H4 (cell line): ENCODE results near the gene KAT6B. TPM values are rescaled to one million over a fixed set of nuclear protein-coding genes. Genes with fewer than 3 reads are reported as not detected.
"Not testable (repeated sequence)": the region's sequence is repeated elsewhere in the genome, so short reads cannot be mapped to it uniquely, and the experiment has no call there.

Source experiments
- DNase-seq: peaks from one replicate; pipeline ENCODE4 v3.0.0-alpha.2; 2015; ENCODE audit warnings: low spot score
- total RNA-seq: library from RNA; depleted of rRNA; stranded (reverse); fragments of >200 nt; shearing (Covaris generic); gene quantifications from 2 replicates; pipeline ENCODE4 v1.2.3, GENCODE V29; 2014

KAT6B gene
- total RNA-seq, 1 experiment from 2014 or later = 4.9 TPM

DNA sequence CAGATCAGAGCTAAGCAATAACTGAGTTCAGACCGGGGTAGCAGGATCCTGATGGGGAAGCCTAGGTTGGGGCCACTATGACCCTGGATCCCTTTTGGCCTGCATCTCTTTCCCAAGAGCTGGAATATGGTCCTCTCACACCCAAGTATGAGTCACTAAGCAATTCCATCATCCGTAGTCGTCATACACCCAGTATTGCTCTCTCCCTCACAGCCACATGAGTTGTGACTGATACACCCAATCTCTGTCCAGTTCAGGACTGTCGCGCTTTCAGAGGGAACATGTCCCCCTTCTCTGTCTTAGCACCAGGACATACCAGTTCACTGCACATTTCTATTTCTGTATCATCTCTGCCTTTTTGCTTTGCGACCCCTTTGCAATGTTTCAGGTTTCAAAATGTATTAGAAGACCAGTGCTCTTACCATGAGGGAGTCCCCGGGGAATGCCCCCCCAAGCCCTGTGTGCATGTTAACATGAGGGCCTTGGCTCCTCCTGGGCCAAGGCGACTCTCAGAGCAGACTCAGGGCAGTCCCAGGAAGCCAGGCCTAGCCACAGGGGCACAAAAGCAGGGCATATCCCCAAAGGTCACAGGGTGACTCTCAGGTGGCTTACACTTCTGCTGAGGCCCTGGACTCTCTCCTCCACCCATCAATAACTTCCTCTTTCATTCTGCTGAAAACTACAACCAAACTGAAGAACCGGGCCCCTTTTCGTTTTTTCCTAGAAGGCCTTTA, 209.7 kb downstream of the KAT6B start:
- DNase-seq = no peak

DNA sequence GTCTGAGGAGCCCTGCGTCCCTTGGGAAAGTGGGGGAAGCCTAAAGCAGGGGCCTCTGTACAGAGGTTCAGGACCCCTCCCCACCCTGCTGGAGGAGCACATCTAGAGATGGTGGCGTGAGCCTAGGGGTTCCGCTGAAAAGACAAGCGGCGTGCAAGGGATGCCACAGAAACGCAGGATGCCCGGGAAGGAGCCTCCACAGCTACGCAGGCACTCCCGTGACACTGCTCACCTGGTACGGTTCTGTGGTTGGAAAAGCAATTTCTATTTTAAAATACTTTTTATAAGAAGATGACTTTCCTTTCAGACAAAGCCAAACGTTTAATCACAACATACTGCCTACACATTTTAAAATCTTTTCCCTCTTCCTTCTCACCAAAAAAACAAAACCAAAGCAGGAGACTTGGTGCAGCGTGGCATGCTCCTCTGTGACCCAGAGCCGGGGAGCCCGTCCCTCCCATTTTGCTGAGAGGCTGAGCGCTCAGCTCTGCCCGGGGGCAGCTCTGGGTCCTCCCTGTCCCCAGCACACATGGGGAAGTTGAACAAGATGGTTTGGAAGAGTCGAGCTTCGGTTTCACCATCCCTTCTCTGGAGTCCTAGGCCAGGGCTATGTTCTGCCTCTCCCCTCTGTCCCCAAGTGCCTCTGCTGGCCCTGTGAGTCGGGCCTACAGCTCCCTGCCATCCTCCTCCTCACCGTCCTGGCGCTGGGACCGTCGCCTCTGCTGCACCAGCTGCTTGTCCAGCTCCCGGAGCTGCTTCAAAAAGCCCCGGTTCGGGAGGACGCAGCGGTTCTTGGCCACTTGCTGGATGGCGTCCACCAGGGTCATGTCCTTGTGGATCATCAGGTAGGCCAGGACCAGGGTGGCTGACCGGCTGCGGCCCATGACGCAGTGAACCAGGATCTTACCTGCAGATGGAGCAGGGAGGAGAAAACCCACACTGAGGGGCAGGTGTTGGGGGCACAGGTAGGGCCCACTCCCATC, 211.1 kb downstream of the KAT6B start:
- DNase-seq = no peak

DNA sequence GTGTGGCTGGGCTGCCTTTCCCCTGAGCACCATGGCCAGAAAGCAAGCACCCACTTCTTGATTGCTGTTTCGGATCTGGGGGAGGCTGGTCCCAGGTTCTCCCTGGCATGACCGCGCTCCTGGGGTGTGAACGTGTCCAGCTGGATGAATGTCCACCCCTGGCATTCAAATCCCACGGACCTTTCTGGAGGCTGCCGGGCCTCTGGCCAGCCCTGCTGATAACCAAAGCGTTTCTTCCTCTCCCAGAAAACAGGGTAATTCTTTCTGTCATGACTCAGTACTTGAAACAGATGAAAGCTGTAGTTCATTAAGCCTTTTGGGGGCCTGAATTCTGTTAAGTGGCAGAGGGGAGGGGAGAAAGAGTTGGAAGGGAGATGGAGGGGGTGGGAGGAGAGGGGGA, 211.9 kb downstream of the KAT6B start:
- DNase-seq = no peak

DNA sequence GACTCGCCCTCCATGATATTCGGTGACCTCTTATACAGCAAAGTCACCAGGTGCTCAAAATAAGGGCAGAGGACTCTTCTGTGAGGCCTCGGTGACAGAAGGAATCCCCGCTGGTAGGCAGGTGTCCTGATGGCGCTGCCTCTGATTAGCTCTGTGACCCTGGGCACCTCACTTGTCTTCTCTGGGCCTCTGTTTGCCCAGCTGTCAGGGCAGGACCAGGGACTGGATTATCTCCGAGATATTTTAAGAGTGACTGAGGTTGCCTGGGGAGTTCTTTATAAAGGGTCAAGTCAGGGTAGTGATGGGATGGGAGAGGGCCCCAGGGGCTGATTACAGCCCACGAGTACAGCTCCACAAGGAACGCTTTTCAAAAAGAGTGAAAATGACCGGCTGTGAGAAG, 214.2 kb downstream of the KAT6B start:
- no peak for DNase-seq

DNA sequence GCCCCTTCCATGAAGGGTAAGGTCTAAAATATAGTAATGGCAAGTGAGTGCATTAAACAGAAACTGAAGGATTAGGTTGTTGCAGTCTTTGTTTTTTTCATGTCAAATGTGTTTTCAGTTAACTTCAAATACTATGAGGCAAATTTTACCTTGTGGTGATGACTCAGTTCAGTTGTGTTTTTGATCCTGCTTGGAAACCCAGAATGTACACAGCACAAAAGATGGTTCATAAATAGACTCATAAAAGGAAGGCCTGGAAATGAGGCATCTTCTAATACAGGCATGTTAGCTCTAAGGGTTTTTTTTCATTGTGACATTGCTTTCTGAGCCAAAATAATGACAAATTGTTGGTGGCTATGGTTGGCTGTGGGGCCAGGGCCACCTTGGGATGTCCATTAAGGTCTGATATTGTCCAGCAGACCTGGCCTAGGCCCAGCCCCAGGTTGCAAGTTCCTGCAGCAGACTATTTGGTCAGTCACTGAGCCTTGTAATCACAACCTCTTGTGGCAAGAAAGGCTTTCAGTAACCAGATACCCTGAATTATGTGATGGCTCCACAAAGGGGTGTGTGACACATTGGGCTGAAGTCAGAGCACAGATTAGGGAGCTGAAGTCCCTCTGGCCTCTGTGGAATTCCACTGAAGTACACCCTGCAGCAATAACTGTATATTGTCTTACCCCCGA, 216.0 kb downstream of the KAT6B start:
- no peak for DNase-seq

DNA sequence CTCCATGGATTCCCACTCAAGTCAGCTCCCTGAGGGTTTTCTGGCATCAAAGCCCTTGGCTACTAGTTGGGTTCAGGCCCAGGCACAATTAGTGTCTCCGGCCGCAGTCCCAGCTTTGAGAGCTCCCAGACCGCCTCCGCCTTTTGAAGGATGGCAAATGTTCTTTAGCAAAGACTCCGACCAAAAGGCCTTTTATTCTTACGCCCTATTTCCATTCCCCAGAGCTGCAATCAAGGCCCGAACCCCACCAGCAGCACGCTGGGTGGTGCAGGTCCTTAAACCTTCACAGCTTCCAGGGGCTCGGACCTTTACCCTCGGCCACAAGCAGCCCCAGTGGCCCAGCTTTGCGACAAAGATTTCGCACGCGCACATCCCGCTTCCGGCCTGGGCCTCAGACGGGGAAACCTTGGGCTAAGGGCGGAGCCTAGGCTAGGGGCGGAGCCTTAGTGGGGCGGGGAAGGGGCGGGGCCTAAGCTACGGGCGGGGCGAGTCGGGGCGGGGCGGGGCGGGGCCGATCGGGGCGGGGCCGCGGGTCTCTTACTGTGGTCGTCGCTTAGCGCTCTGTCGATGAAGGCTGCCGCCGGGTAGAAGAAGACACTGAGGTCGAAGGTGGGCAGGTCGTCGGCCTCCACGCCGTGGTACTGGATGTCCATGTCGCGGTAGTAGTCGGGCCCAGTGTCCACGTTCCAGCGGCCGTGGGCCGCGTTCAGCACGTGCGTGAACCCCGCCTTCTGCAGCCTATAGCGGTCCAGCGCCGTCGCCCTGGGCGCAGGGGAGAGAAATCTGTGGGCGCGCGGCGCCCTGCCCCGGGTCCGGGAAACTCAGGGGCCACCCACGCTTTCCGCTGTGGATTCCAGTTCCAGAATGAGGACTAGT, 217.1 kb downstream of the KAT6B start:
- no peak for DNase-seq

DNA sequence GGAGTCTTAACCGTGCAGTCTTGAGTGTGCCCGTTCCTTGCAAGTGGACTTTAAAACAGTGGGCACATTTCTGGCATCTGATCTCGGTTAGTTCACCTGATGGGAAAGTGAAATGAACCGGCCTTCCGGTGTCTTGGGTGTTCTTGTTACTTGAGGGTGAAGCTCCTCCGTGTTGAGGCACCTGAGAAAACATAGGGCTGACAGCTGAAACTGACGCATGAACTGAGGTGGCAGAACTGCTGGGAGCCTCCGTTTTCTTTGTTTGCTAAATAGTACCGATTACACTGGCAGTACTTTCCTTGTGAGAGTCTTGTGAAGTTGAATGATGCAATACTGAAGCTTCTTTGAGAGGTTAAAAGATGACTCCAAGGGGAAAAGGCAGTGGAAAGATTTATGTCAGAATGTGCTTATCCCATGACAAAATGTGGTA, 222.3 kb downstream of the KAT6B start:
- DNase-seq = no peak

DNA sequence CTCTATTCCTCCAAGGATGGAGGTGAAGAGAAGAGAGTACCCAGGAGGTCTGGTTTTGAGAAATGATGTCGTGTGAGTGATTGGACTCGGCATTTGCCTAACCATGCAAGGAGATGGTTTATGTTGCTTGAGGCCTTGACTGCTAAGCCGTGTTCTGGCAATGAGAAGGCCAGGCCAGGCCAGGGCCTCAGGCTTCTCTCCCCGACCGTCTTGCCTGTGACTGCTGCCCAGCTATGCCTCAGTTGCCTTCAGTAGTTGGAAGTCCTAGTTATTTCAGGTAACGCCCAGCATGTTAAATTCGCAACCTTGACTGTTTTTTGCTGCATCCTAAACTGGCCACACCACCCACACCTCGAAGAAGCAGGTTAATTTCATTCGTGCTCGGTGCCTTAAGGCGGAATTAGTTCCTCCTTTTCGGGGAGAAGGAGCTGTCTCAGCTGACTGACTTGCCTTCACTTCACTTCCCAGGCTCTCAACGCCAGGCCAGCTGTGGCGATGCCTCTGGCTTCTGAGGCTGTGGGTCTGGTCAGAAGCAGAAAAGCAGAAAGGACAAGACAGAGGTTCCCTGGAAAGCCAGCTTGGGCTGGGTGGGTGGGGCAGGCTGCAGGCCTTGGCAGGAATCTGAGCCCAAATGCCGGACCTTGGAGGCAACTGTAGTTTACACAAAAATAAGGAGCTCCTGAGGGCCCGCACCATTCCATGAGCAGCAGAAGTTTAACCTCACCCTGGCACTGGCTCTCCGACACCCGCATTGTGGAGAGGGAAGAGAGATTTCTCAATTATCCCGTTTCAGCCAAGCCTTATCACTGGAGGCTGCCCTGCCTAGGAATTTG, 223.1 kb downstream of the KAT6B start:
- DNase-seq = no peak

DNA sequence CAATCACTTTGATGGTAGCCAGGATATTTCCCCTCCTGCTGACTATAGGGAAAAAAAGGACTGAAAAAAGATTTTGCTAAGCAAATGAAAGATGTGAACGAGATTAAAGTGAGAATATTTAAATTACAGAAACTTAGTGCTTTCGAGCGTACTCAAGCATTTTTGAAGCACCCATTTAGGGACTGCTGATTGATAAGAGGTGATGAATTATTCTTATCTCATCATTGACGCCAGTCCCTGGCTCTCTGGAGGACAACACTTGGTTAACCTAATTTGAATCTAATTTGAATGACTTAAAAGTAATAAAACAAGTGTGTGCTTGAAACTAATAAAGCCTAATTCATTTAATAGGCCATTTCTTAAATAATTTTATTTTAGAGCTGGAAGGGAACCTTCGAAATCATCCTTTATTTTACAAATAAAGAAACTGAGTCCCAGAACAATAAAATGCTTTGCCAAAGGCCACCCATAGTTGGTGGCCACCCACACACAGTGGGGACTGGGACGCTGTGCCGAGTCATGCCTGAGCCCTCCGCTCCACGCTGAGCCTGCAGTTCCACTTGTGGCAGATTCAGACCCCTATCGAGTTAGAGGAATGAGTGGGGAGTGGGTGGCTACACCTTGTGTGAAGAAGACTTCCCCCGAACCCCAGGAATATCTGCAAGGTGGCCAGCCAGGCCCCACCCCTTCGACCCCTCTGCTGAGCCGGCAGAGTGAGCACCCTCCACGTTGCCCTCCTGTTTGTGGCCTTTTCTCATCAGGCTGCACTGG, 223.9 kb downstream of the KAT6B start:
- DNase-seq = no peak

DNA sequence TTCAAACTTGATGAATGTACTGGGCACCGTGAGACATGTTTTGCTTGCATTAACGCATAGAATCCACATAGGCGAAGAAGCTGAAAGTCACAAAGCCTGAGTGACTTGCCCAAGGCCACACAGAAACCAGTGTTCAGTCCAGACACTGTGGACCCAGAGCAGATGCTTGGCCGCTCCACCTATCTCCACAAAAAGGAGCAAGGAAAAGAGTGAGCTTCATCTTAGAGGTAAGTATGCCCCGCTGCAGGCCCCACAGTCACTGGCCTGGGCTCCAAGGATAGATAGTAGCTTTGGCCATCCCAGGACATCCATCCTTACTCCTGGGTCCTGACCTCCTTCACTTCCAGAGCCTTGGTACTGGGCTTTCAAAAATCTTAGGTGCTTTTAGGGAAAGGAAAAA, 224.9 kb downstream of the KAT6B start:
- DNase-seq = no peak

DNA sequence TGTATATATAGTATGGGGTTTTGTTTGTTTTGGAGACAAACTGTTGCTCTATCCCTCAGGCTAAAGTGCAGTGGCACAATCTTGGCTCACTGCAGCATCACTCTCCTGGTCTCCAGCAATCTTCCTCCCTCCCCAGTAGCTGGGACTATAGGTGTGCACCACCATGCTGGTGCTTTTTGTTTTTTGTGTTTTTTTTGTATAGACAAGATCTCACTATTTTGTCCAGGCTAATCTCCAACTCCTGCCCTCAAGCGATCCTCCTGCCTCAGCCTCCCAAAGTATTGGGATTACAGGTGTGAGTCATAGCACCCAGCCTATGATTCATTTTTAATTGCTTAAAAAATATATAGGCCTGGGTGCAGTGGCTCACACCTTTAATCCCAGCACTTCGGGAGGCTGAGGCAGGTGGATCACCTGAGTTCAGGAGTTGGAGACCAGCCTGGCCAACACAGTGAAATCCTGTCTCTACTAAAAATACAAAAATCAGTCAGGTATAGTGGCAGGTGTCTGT, 229.6 kb downstream of the KAT6B start:
- not testable (repeated sequence) for DNase-seq

DNA sequence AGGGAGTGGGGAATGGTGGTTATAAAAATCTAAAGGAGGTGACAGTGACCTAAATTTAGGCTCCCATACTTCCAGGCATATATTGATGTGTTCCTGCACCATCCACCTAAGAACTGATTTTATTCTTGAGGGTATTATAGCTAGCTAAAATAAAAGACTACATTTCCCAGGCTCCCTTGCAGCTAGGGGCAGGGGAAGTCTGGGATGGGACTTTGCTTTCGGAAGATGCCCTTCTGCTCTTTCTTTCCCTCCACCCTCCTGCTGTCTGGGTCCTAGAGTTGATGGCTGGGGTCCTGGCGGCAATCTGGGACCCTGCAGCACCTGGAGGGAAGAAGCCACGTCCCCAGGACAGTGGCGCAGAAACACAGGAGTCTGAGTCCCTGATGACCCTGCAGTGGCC, 231.3 kb downstream of the KAT6B start:
- DNase-seq = no peak

DNA sequence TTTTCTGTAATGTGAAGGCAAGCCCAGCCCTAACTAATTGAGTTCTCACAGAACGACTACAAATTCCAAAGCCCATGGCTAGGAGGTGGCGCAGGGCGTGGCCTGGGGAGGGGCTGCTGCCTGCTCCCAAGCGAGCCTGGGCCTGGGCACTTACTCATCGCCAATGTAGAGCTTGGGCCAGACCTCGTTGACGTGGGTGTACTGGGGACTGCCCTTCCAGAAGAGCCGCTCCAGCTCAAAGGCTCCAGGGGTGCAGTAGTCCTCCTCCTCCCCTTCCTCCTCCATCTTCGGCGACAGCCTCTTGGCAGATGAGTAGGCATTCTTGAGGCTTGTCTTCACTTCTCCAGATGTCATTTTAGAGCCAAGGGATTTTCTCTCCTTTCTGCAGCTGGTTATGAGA, 231.8 kb downstream of the KAT6B start:
- no peak for DNase-seq

DNA sequence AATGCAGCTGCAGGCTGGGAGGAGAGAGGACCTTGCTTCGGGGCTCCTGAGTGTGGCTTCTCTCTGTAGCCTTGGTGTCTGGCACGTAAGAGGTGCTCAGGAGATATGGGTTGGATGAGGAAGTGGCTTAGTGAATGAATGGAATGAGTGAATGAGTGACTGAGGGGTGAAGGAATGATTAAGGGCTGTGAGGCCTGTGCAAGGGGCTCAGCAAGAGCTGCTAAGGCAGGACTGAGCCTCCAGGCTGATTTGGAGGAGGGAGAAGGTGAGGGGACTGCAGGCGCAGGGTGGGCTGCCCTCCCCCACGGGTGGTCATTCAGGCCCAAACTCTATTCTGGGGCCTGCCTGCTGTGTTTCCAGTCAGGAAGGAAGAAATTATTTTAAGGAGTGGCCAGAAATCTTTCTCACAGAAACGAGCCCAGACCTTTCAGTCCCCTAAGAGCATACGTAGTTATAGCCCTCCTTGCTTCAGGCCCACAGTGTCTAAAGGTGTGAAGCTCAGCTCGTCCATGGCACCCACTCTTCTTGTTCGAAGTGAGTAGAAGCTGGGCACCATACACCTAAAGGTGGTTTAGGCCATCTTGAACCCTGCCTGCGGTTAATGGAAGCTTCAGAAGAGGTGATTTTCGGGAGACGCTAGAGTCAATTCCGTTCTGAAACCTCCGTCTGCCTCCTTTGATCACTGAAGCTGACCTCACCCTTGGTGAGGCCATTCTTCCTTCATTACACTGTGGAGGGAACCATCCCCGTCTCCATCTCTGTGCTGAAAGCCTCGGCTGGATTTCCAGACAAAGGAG, 235.5 kb downstream of the KAT6B start:
- no peak for DNase-seq

DNA sequence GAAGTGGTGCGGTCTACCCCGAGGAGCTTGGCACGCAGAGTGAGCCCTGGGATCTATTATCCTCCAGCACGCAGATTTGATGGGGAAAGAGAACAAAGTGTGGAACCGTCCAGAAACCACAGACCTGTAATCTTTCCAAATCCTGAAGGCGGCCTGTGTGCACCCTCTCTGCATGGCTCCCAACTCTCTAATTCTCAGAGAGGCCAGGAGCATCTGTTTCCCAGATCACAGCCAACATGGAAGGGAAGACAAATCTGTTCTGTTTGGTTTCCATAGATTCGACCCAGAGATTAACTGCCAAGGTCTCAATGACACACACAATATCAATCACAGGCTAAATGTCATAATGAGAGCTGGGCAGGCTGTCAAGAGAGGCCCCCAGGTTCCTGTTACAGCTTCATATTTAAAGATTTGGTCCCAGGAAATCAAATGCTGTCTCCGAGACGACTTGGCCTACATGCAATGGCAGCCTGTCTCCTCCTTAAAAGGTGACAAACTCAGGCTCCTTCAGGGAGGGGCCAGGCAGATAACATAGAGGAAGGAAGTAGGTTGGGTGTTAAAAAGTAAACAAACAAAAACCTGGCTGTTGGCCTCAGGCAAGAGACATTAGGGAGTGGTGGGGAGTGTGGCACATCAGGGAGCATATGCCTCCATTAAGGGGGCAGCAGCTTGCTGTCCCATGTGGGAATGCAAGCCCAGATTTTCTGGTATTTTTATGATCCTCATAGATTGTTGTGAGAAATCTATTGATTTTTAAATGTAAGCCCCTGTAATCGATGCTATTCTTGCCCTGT, 236.3 kb downstream of the KAT6B start:
- DNase-seq = no peak

DNA sequence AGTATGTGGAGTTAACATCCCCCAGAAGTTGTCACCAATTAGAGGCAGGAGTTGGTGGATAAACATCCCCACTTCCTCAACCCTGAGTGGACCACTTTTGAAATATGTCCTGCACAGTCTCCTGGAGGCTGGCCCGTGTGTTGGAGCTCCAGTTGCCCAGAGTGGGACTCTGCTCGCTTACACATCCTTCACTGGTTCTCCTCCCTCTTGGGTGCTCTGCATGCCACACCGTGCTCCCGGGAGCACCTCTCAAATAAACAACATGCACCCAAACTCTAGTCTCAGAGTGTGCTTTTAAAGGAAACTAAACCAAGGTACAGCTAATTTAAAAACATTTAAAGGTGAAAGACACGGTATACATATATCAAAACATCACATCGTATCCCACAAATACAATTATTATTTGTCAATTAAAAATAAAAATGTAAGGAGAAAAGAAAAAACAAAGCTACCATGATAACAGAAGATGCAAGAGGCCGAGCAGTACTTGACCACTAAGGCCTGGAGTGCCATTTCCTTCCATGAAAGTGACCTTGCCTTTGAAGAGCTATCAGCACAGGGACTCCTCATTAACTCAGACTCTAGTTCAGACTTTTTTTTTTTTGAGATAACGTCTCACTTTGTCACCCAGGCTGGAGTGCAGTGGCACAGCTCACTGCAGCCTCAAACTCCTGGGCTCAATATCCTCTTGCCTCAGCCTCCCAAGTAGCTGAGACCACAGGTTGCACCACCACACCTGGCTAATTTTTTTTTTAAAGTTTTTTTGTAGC, 237.2 kb downstream of the KAT6B start:
- no peak for DNase-seq

DNA sequence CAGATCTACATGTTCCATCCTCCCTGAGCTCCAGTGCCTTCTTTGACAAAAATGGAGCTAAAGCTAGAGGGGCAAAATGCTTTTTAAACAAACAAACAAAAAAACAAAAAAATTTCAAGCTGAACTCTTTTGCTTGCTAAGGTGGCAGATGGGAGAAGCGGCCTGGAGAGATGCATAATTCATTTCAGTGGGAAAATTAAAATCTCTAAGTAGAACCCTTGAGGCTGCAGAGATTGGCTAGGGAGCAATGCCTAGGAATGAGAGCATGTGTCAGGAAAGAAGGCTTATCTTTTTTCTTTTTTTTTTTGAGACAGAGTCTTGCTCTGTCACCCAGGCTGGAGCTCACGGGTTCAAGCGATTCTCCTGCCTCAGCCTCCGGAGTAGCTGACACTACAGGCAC, 238.7 kb downstream of the KAT6B start:
- DNase-seq = no peak
